Activated T-cell treated with anti-CD3 and anti-CD28 coated beads for 1 hour (primary cell): ENCODE measurements around the gene ZNF276.
A peak's percentile ranks its signal among the peaks of the same experiment; 100 is the strongest.

Experiments used
- DNase-seq: peaks from one replicate; pipeline ENCODE4 v3.0.0-alpha.2; 2020; ENCODE audit warnings: low read depth

Gene ZNF276

GRCh38 chr16:89716493-89716892 is 4.8 kb upstream of the ZNF276 start:
- DNase-seq, result no peak

GRCh38 chr16:89716916-89717687 is 4.2 kb upstream of the ZNF276 start:
- DNase-seq, result no peak

GRCh38 chr16:89717688-89718505 is 3.4 kb upstream of the ZNF276 start:
- no peak for DNase-seq

GRCh38 chr16:89720551-89720812 is 855 bp upstream of the ZNF276 start:
- DNase-seq, result no peak

- DNase-seq, result peak; percentile 80
These were observed 432 bp downstream of the ZNF276 start for GRCh38 chr16:89721546-89722391.

GRCh38 chr16:89722392-89723278 is 1.3 kb downstream of the ZNF276 start:
- peak; percentile 60 for DNase-seq

- DNase-seq, result peak; percentile 66
These were observed 2.2 kb downstream of the ZNF276 start for GRCh38 chr16:89723279-89724250.

- no peak for DNase-seq
These were observed 6.2 kb downstream of the ZNF276 start for GRCh38 chr16:89727406-89728120.

GRCh38 chr16:89729293-89729692 is 8.0 kb downstream of the ZNF276 start:
- no peak for DNase-seq

- no peak for DNase-seq
These were observed 8.7 kb downstream of the ZNF276 start for GRCh38 chr16:89729863-89730593.

- no peak for DNase-seq
These were observed 9.4 kb downstream of the ZNF276 start for GRCh38 chr16:89730610-89731234.

GRCh38 chr16:89732142-89732917 is 11.0 kb downstream of the ZNF276 start:
- DNase-seq, result no peak

GRCh38 chr16:89732918-89733242 is 11.5 kb downstream of the ZNF276 start:
- no peak for DNase-seq

GRCh38 chr16:89733322-89733721 is 12.0 kb downstream of the ZNF276 start:
- no peak for DNase-seq

- DNase-seq, result no peak
These were observed 12.5 kb downstream of the ZNF276 start for GRCh38 chr16:89733792-89734191.

- no peak for DNase-seq
These were observed 15.2 kb downstream of the ZNF276 start for GRCh38 chr16:89736554-89736953.

GRCh38 chr16:89737341-89738071 is 16.2 kb downstream of the ZNF276 start:
- no peak for DNase-seq
